Measurements from ENCODE around the gene HOXA5.

HOXA5 gene

DNA sequence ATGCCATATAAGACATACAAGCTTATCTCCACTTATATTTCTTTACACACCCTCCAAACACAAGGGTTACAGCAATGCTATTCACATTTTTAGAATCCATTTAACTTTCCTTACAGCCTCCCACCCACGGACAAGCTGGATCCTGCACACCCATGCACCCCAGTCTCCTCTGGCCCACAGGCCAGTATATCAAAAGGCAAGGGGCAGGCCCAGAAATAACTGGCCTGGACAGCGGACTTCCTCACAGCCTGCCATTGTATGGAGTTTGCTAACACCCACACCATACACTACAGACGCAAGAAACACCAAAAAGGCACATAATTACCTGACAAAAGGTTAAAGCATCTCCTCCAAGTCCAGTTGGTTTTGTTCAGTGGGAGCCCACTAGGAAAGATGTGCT, 24.9 kb downstream of the HOXA5 start:
- H3K27me3 ChIP-seq (ENCODE audit: insufficient read depth, poor library complexity, severe bottlenecking): peaks cover 3% of the 10 kb centered on the region
- H3K4me3 ChIP-seq (replicated peaks; ENCODE audit: insufficient read depth, low read length): no peak overlapping the region
- DNase-seq (ENCODE audit: low read depth in 1 of 2, low spot score in 1 of 2): no peak
- TF ChIP-seq CTCF (IDR thresholded peaks at IDR 0.05; ENCODE audit: insufficient read depth, low read length): no peak
- H3K27ac ChIP-seq (replicated peaks): no peak overlapping the region

GRCh38 chr7:27117887-27118491, 25.5 kb downstream of the HOXA5 start:
- TF ChIP-seq GABPA (IDR thresholded peaks at IDR 0.05; ENCODE audit: low read depth) (no peak), REST (IDR thresholded peaks at IDR 0.05; ENCODE audit: insufficient replicate concordance, low read depth) (no peak), CTCF (IDR thresholded peaks at IDR 0.05; ENCODE audit: insufficient read depth, low read length) (no peak), POLR2AphosphoS5 (IDR thresholded peaks at IDR 0.05; ENCODE audit: low read depth) (no peak), SPI1 (IDR thresholded peaks at IDR 0.05; ENCODE audit: borderline replicate concordance, low read depth) (no peak)
- Histone ChIP-seq H3K27me3 (ENCODE audit: insufficient read depth, poor library complexity, severe bottlenecking) (peaks cover 3% of the 10 kb centered on the region), H3K27ac (replicated peaks) (no peak overlapping the region), H3K4me3 (replicated peaks; ENCODE audit: insufficient read depth, low read length) (no peak overlapping the region)
- no peak for DNase-seq (ENCODE audit: low read depth in 1 of 2, low spot score in 1 of 2)

DNA sequence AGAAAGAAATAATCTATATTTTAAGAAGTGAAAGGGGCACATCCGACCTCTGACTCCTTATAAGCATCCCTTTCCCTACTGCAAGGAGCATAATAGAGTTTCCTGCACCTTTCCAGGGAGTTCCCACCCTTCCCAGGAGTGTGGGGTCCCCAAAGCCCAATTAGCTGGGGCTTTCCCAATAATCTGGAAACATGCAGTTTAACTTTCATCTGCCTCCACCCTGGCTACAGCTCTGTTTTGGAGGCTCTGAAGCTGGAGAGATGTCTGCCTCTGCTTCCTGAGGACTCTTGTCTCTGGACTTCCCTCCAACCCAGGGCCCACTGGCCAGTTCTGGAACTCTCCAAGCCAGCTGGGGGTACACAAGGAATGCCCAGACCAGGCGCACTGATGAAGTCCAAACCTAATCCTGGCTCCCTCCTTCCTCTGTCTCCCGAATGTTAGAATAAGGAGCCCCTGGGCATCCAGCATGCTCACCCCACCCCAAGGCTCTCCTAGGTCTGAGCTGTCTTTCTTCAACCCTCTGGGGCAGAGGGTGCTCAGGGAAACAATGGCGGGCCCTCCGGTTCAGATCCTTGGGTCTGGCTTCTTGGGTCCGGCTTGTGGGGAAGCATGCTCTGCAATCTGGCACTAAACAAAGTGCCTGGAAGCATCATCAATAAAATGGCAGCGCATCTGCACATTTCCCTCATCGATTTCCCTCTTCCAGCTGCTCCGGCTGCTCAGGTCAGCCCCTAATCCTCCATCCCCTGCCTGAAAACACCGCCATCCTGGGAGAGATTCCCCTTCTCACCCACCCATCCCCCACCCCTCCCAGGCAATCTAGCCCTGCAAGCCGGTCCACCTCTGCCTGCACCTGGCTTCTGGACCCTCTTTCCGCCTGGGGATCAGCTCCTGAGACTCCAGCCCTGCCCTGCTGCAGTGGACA, 26.3 kb downstream of the HOXA5 start:
- H3K27ac ChIP-seq (replicated peaks): no peak overlapping the region
- no peak for TF ChIP-seq REST (IDR thresholded peaks at IDR 0.05; ENCODE audit: insufficient replicate concordance, low read depth)
- TF ChIP-seq GABPA (IDR thresholded peaks at IDR 0.05; ENCODE audit: low read depth): no peak
- no peak for TF ChIP-seq SPI1 (IDR thresholded peaks at IDR 0.05; ENCODE audit: borderline replicate concordance, low read depth)
- no peak for TF ChIP-seq POLR2AphosphoS5 (IDR thresholded peaks at IDR 0.05; ENCODE audit: low read depth)
- no peak for TF ChIP-seq CTCF (IDR thresholded peaks at IDR 0.05; ENCODE audit: insufficient read depth, low read length)
- peaks cover 3% of the 10 kb centered on the region for H3K27me3 ChIP-seq (ENCODE audit: insufficient read depth, poor library complexity, severe bottlenecking)
- H3K4me3 ChIP-seq (replicated peaks; ENCODE audit: insufficient read depth, low read length): no peak overlapping the region
- DNase-seq (ENCODE audit: low read depth in 1 of 2, low spot score in 1 of 2): no peak

Measured in HL-60 (cell line).